GM18909 (cell line): Measurements from ENCODE around the gene RARS1.

Source experiments
- ATAC-seq: cut with Tn5 transposase; IDR thresholded peaks from one replicate; pipeline ENCODE4 v1.9.1; 2021; ENCODE audit warnings: mild to moderate bottlenecking; ENCODE audit not compliant: unreplicated experiment, poor library complexity

RARS1 gene

GRCh38 chr5:168552146-168552545, 65.9 kb downstream of the RARS1 start:
- ATAC-seq: no peak

GRCh38 chr5:168553377-168554130, 67.3 kb downstream of the RARS1 start:
- no peak for ATAC-seq

GRCh38 chr5:168557389-168557788, 71.1 kb downstream of the RARS1 start:
- no peak for ATAC-seq

GRCh38 chr5:168562279-168562678, 76.0 kb downstream of the RARS1 start:
- ATAC-seq: no peak

GRCh38 chr5:168563959-168564358, 77.7 kb downstream of the RARS1 start:
- ATAC-seq: no peak

GRCh38 chr5:168568738-168569137, 82.5 kb downstream of the RARS1 start:
- no peak for ATAC-seq
